ENCODE data around the gene CD84.

The CD84 gene

GRCh38 chr1:160539684-160539989 is 39.7 kb downstream of the CD84 start:
- Histone ChIP-seq H4K20me1 (ENCODE audit: insufficient read depth, low read length) (no peaks in the 10 kb centered on the region), H3K4me3 (ENCODE audit: low read depth in 1 of 2, low read length in 2 of 2) (peak overlapping the region in 1 of 2 experiments; percentile 37; a peak in 2 of 4 replicates), H3K4me2 (ENCODE audit: insufficient read depth, low read length) (peak overlapping the region; percentile 64), H3K9ac (ENCODE audit: low read depth, low read length) (peak overlapping the region; percentile 53), H3K27me3 (ENCODE audit: insufficient read depth, low read length, poor library complexity) (no peaks in the 10 kb centered on the region), H3K9me3 (ENCODE audit: insufficient read depth, low read length, severe bottlenecking) (peaks cover 14% of the 10 kb centered on the region), H3K79me2 (ENCODE audit: insufficient read depth, low read length) (no peaks in the 10 kb centered on the region), H3K36me3 (ENCODE audit: insufficient read depth, low read length) (0 out of 2 replicates have a peak, but pooled peaks cover 3% of the 10 kb centered on the region), H3K4me1 (ENCODE audit: insufficient read depth, low read length) (peaks cover 38% of the 10 kb centered on the region), H3K27ac (ENCODE audit: low read length) (peak overlapping the region; percentile 94), H2AFZ (ENCODE audit: low read depth, low read length) (peak overlapping the region; percentile 36)
- DNase-seq (no peak), ATAC-seq (ENCODE audit: insufficient read depth, low read depth) (no peak)
- TF ChIP-seq CTCF (IDR thresholded peaks at IDR 0.05; ENCODE audit: borderline replicate concordance, extremely low read depth, low read length, poor library complexity, severe bottlenecking) = no peak
- TF ChIP-seq EZH2 (IDR thresholded peaks at IDR 0.05; ENCODE audit: borderline replicate concordance, low read depth, low read length, severe bottlenecking) = no peak

GRCh38 chr1:160538985-160539651 is 40.2 kb downstream of the CD84 start:
- DNase-seq (peak; percentile 23), ATAC-seq (ENCODE audit: insufficient read depth, low read depth) (0 out of 3 replicates have a peak, but pooled peaks have one; percentile 6)
- Histone ChIP-seq H4K20me1 (ENCODE audit: insufficient read depth, low read length) (no peaks in the 10 kb centered on the region), H3K4me3 (ENCODE audit: low read depth in 1 of 2, low read length in 2 of 2) (peak overlapping the region in 1 of 2 experiments; percentile 37; a peak in 2 of 4 replicates), H3K4me2 (ENCODE audit: insufficient read depth, low read length) (peak overlapping the region; percentile 64), H3K36me3 (ENCODE audit: insufficient read depth, low read length) (0 out of 2 replicates have a peak, but pooled peaks cover 3% of the 10 kb centered on the region), H3K9me3 (ENCODE audit: insufficient read depth, low read length, severe bottlenecking) (peaks cover 18% of the 10 kb centered on the region), H3K4me1 (ENCODE audit: insufficient read depth, low read length) (peaks cover 38% of the 10 kb centered on the region), H2AFZ (ENCODE audit: low read depth, low read length) (peak overlapping the region; percentile 15; the same call in 1 of the 2 replicates), H3K9ac (ENCODE audit: low read depth, low read length) (peak overlapping the region; percentile 53), H3K79me2 (ENCODE audit: insufficient read depth, low read length) (no peaks in the 10 kb centered on the region), H3K27ac (ENCODE audit: low read length) (peak overlapping the region; percentile 94), H3K27me3 (ENCODE audit: insufficient read depth, low read length, poor library complexity) (no peaks in the 10 kb centered on the region)
- TF ChIP-seq CTCF (IDR thresholded peaks at IDR 0.05; ENCODE audit: borderline replicate concordance, extremely low read depth, low read length, poor library complexity, severe bottlenecking) (no peak), EZH2 (IDR thresholded peaks at IDR 0.05; ENCODE audit: borderline replicate concordance, low read depth, low read length, severe bottlenecking) (no peak)

- DNase-seq (no peak), ATAC-seq (ENCODE audit: insufficient read depth, low read depth) (no peak)
- H3K27ac ChIP-seq (ENCODE audit: low read length) = no peak overlapping the region; the same call in 1 of the 2 replicates
- 0 out of 2 replicates have a peak, but pooled peaks cover 3% of the 10 kb centered on the region for H3K36me3 ChIP-seq (ENCODE audit: insufficient read depth, low read length)
- no peak overlapping the region for H3K4me2 ChIP-seq (ENCODE audit: insufficient read depth, low read length)
- peaks cover 22% of the 10 kb centered on the region for H3K9me3 ChIP-seq (ENCODE audit: insufficient read depth, low read length, severe bottlenecking)
- H3K4me3 ChIP-seq (ENCODE audit: low read depth in 1 of 2, low read length in 2 of 2) = no peak overlapping the region
- H3K4me1 ChIP-seq (ENCODE audit: insufficient read depth, low read length) = peaks cover 38% of the 10 kb centered on the region
- TF ChIP-seq CTCF (IDR thresholded peaks at IDR 0.05; ENCODE audit: borderline replicate concordance, extremely low read depth, low read length, poor library complexity, severe bottlenecking) (no peak), EZH2 (IDR thresholded peaks at IDR 0.05; ENCODE audit: borderline replicate concordance, low read depth, low read length, severe bottlenecking) (no peak)
- H3K27me3 ChIP-seq (ENCODE audit: insufficient read depth, low read length, poor library complexity) = no peaks in the 10 kb centered on the region
- H4K20me1 ChIP-seq (ENCODE audit: insufficient read depth, low read length) = no peaks in the 10 kb centered on the region
- H3K79me2 ChIP-seq (ENCODE audit: insufficient read depth, low read length) = no peaks in the 10 kb centered on the region
- no peak overlapping the region for H2AFZ ChIP-seq (ENCODE audit: low read depth, low read length)
- no peak overlapping the region for H3K9ac ChIP-seq (ENCODE audit: low read depth, low read length)
Measured at GRCh38 chr1:160537714-160538665, 41.3 kb downstream of the CD84 start.
